Thyroid gland (tissue), 4 donors: ENCODE measurements around the gene PRM1.

Experiments used
- POLR2A ChIP-seq, 2 donors: fragments of 450-650 bp; IDR thresholded peaks; one replicate each; pipeline ENCODE4 v1.6.1; 2017; ENCODE audit warnings: antibody characterized with exemption in 2 of 2, mild to moderate bottlenecking in 2 of 2, moderate library complexity in 1 of 2
- TF ChIP-seq, protein P1 (sequence below), 6 experiments: fragments of 200-600 bp in 3 of 6; fragments of 450-650 bp in 3 of 6; sonication (generic) in 3 of 6; IDR thresholded peaks; one replicate each; pipeline ENCODE4 v1.5.1; 2016 to 2019; ENCODE audit warnings: antibody characterized with exemption in 6 of 6, mild to moderate bottlenecking in 2 of 6, inconsistent platforms in 1 of 6, moderate library complexity in 1 of 6

- no peak for TF ChIP-seq POLR2A (IDR thresholded peaks at IDR 0.05)
- TF ChIP-seq, protein P1, sequence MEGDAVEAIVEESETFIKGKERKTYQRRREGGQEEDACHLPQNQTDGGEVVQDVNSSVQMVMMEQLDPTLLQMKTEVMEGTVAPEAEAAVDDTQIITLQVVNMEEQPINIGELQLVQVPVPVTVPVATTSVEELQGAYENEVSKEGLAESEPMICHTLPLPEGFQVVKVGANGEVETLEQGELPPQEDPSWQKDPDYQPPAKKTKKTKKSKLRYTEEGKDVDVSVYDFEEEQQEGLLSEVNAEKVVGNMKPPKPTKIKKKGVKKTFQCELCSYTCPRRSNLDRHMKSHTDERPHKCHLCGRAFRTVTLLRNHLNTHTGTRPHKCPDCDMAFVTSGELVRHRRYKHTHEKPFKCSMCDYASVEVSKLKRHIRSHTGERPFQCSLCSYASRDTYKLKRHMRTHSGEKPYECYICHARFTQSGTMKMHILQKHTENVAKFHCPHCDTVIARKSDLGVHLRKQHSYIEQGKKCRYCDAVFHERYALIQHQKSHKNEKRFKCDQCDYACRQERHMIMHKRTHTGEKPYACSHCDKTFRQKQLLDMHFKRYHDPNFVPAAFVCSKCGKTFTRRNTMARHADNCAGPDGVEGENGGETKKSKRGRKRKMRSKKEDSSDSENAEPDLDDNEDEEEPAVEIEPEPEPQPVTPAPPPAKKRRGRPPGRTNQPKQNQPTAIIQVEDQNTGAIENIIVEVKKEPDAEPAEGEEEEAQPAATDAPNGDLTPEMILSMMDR (IDR thresholded peaks at IDR 0.05) = no peak
Observed at GRCh38 chr16:11273721-11274324, 7.3 kb downstream of the PRM1 start.
